ENCODE measurements around the gene SPAG6. TPM values are rescaled to one million over a fixed set of nuclear protein-coding genes. Genes with fewer than 3 reads are reported as not detected.
"Not testable (repeated sequence)": the region's sequence is repeated elsewhere in the genome, so short reads cannot be mapped to it uniquely, and the experiment has no call there.

The SPAG6 gene
- total RNA-seq, 2 experiments from 2014 or later, result 0.70 to 0.90 TPM

- Mint-ChIP-seq H3K9me3 (ENCODE audit: insufficient read depth) (no peaks in the 10 kb centered on the region), H3K27me3 (ENCODE audit: low read depth) (peaks cover 66% of the 10 kb centered on the region), H3K4me1 (ENCODE audit: low read depth) (peaks cover 30% of the 10 kb centered on the region), H3K27ac (no peak overlapping the region), H3K4me3 (no peak overlapping the region), H3K36me3 (ENCODE audit: low read depth) (peaks cover 9% of the 10 kb centered on the region)
- CTCF ChIA-PET, result interaction anchor here (0.6 to 1.3 kb wide), 6 partner anchors 9 to 847 kb away, joined by 3 to 4 read pairs (median 3); no protein-coding TSS in a partner anchor
- DNase-seq (no peak), ATAC-seq (no peak)
- POLR2A ChIA-PET, result interaction anchor here (1.3 to 1.4 kb wide), 2 partner anchors 27 to 93 kb away, joined by 3 to 5 read pairs; partner anchors contain the start of gene COMMD3
Observed at GRCh38 chr10:22343731-22344130, 1.6 kb upstream of the SPAG6 start.

- Mint-ChIP-seq H3K27ac (no peak overlapping the region), H3K9me3 (ENCODE audit: insufficient read depth) (no peaks in the 10 kb centered on the region), H3K27me3 (ENCODE audit: low read depth) (peaks cover 63% of the 10 kb centered on the region), H3K4me1 (ENCODE audit: low read depth) (peaks cover 25% of the 10 kb centered on the region), H3K4me3 (peak overlapping the region; percentile 61), H3K36me3 (ENCODE audit: low read depth) (peaks cover 9% of the 10 kb centered on the region)
- no peak for DNase-seq
- CTCF ChIA-PET, result interaction anchor here (0.6 to 1.3 kb wide), 5 partner anchors 9 to 847 kb away, joined by 3 to 4 read pairs (median 3); no protein-coding TSS in a partner anchor
- no peak for ATAC-seq
- POLR2A ChIA-PET, result interaction anchor here (1.3 to 1.4 kb wide), 2 partner anchors 28 to 92 kb away, joined by 3 to 5 read pairs; partner anchors contain the start of gene COMMD3
Observed at GRCh38 chr10:22344249-22344648, 1.0 kb upstream of the SPAG6 start.

GRCh38 chr10:22344781-22345300 lies 455 bp upstream of the SPAG6 start:
- peaks cover 19% of the 10 kb centered on the region for H3K4me1 Mint-ChIP-seq (ENCODE audit: low read depth)
- no peak overlapping the region for H3K27ac Mint-ChIP-seq
- ATAC-seq, result no peak

GRCh38 chr10:22346096-22346661 lies 883 bp downstream of the SPAG6 start:
- Mint-ChIP-seq H3K4me3 (peak overlapping the region; percentile 51), H3K4me1 (ENCODE audit: low read depth) (peaks cover 15% of the 10 kb centered on the region), H3K27me3 (ENCODE audit: low read depth) (peaks cover 63% of the 10 kb centered on the region), H3K36me3 (ENCODE audit: low read depth) (peaks cover 9% of the 10 kb centered on the region), H3K9me3 (ENCODE audit: insufficient read depth) (no peaks in the 10 kb centered on the region), H3K27ac (no peak overlapping the region)
- DNase-seq (no peak), ATAC-seq (no peak)
- POLR2A ChIA-PET, result interaction anchor here (1.4 kb wide), 1 partner anchor 91 kb away, joined by 7 read pairs; no protein-coding TSS in a partner anchor
- CTCF ChIA-PET, result interaction anchor here (1.0 kb wide), 1 partner anchor 28 kb away, joined by 3 read pairs; no protein-coding TSS in a partner anchor

More at GRCh38 chr10:22344781-22345300, 455 bp upstream of the SPAG6 start:
- Mint-ChIP-seq H3K27me3 (ENCODE audit: low read depth) (peaks cover 60% of the 10 kb centered on the region), H3K36me3 (ENCODE audit: low read depth) (peaks cover 9% of the 10 kb centered on the region), H3K9me3 (ENCODE audit: insufficient read depth) (no peaks in the 10 kb centered on the region), H3K4me3 (peak overlapping the region; percentile 61)
- no peak for DNase-seq
- ChIA-PET CTCF (interaction anchor here (1.0 to 1.3 kb wide), 2 partner anchors 10 to 27 kb away, joined by 3 read pairs; no protein-coding TSS in a partner anchor), POLR2A (interaction anchor here (1.3 to 1.4 kb wide), 2 partner anchors 29 to 92 kb away, joined by 3 to 7 read pairs; partner anchors contain the start of gene COMMD3)

- no peak overlapping the region for H3K4me3 Mint-ChIP-seq
- H3K36me3 Mint-ChIP-seq (ENCODE audit: low read depth), result peaks cover 3% of the 10 kb centered on the region
- DNase-seq (no peak), ATAC-seq (no peak)
- ChIA-PET POLR2A (no interaction called here), CTCF (interaction anchor here (1.2 to 1.6 kb wide), 3 partner anchors 10 to 34 kb away, joined by 3 to 4 read pairs (median 3); partner anchors contain the start of gene COMMD3)
- peaks cover 5% of the 10 kb centered on the region for H3K4me1 Mint-ChIP-seq (ENCODE audit: low read depth)
- no peak overlapping the region for H3K27ac Mint-ChIP-seq
- peaks cover 38% of the 10 kb centered on the region for H3K27me3 Mint-ChIP-seq (ENCODE audit: low read depth)
- no peaks in the 10 kb centered on the region for H3K9me3 Mint-ChIP-seq (ENCODE audit: insufficient read depth)
Observed at GRCh38 chr10:22349755-22350154, 4.5 kb downstream of the SPAG6 start.

- ATAC-seq (no peak), DNase-seq (no peak)
- ChIA-PET POLR2A (no interaction called here), CTCF (interaction anchor here (1.6 kb wide), 1 partner anchor 13 kb away, joined by 3 read pairs; no protein-coding TSS in a partner anchor)
- Mint-ChIP-seq H3K36me3 (ENCODE audit: low read depth) (no peaks in the 10 kb centered on the region), H3K4me3 (no peak overlapping the region), H3K4me1 (ENCODE audit: low read depth) (no peaks in the 10 kb centered on the region), H3K27me3 (ENCODE audit: low read depth) (peaks cover 26% of the 10 kb centered on the region), H3K27ac (no peak overlapping the region), H3K9me3 (ENCODE audit: insufficient read depth) (no peaks in the 10 kb centered on the region)
Observed at GRCh38 chr10:22351131-22351703, 5.9 kb downstream of the SPAG6 start.

- no peak overlapping the region for H3K27ac Mint-ChIP-seq
- ChIA-PET CTCF (no interaction called here), POLR2A (no interaction called here)
- H3K9me3 Mint-ChIP-seq (ENCODE audit: insufficient read depth), result no peaks in the 10 kb centered on the region
- no peaks in the 10 kb centered on the region for H3K4me1 Mint-ChIP-seq (ENCODE audit: low read depth)
- H3K27me3 Mint-ChIP-seq (ENCODE audit: low read depth), result peaks cover 14% of the 10 kb centered on the region
- ATAC-seq, result no peak
- H3K36me3 Mint-ChIP-seq (ENCODE audit: low read depth), result no peaks in the 10 kb centered on the region
- H3K4me3 Mint-ChIP-seq, result no peak overlapping the region
- no peak for DNase-seq
Observed at GRCh38 chr10:22356324-22356873, 11.1 kb downstream of the SPAG6 start.

GRCh38 chr10:22357770-22358169 lies 12.5 kb downstream of the SPAG6 start:
- H3K27ac Mint-ChIP-seq; CTCF ChIA-PET; H3K4me1 Mint-ChIP-seq (ENCODE audit: low read depth): not testable (repeated sequence)

GRCh38 chr10:22363305-22363704 lies 18.0 kb downstream of the SPAG6 start:
- Mint-ChIP-seq H3K9me3 (ENCODE audit: insufficient read depth) (no peaks in the 10 kb centered on the region), H3K4me3 (no peak overlapping the region), H3K36me3 (ENCODE audit: low read depth) (no peaks in the 10 kb centered on the region), H3K27me3 (ENCODE audit: low read depth) (no peaks in the 10 kb centered on the region), H3K4me1 (ENCODE audit: low read depth) (peaks cover 15% of the 10 kb centered on the region), H3K27ac (no peak overlapping the region)
- CTCF ChIA-PET, result no interaction called here
- DNase-seq (no peak), ATAC-seq (no peak)
- POLR2A ChIA-PET, result interaction anchor here (0.6 kb wide), 1 partner anchor 73 kb away, joined by 3 read pairs; no protein-coding TSS in a partner anchor

More at GRCh38 chr10:22357770-22358169, 12.5 kb downstream of the SPAG6 start:
- ATAC-seq; DNase-seq; H3K36me3 Mint-ChIP-seq (ENCODE audit: low read depth); H3K4me3 Mint-ChIP-seq; POLR2A ChIA-PET; H3K9me3 Mint-ChIP-seq (ENCODE audit: insufficient read depth): not testable (repeated sequence)
- peaks cover 14% of the 10 kb centered on the region for H3K27me3 Mint-ChIP-seq (ENCODE audit: low read depth)

- CTCF ChIA-PET, result interaction anchor here (0.7 kb wide), 2 partner anchors 14 to 26 kb away, joined by 3 read pairs; no protein-coding TSS in a partner anchor
- Mint-ChIP-seq H3K27me3 (ENCODE audit: low read depth) (no peaks in the 10 kb centered on the region), H3K4me1 (ENCODE audit: low read depth) (peaks cover 28% of the 10 kb centered on the region), H3K4me3 (no peak overlapping the region), H3K9me3 (ENCODE audit: insufficient read depth) (no peaks in the 10 kb centered on the region), H3K36me3 (ENCODE audit: low read depth) (no peaks in the 10 kb centered on the region), H3K27ac (no peak overlapping the region)
- DNase-seq (no peak), ATAC-seq (no peak)
- POLR2A ChIA-PET, result interaction anchor here (2.6 kb wide), 1 partner anchor 72 kb away, joined by 8 read pairs; no protein-coding TSS in a partner anchor
Observed at GRCh38 chr10:22364407-22365140, 19.3 kb downstream of the SPAG6 start.

- DNase-seq, result no peak
- ATAC-seq, result no peak
- Mint-ChIP-seq H3K27me3 (ENCODE audit: low read depth) (no peaks in the 10 kb centered on the region), H3K9me3 (ENCODE audit: insufficient read depth) (no peaks in the 10 kb centered on the region), H3K4me1 (ENCODE audit: low read depth) (peaks cover 33% of the 10 kb centered on the region), H3K4me3 (no peak overlapping the region), H3K27ac (no peak overlapping the region), H3K36me3 (ENCODE audit: low read depth) (no peaks in the 10 kb centered on the region)
- ChIA-PET CTCF (interaction anchor here (0.7 kb wide), 1 partner anchor 27 kb away, joined by 3 read pairs; no protein-coding TSS in a partner anchor), POLR2A (interaction anchor here (1.1 to 2.6 kb wide), 2 partner anchors 72 to 552 kb away, joined by 3 to 8 read pairs; no protein-coding TSS in a partner anchor)
Observed at GRCh38 chr10:22365233-22365632, 19.9 kb downstream of the SPAG6 start.

Data from activated CD8-positive, alpha-beta T cell treated with anti-CD3 and anti-CD28 coated beads, Interleukin-2, amount 10 ng/mL, durations not matched to agents 7 days and 5 days (primary cell).